Stomach (tissue), 4 donors: ENCODE results near the gene LDAH.

Experiments
- POLR2A ChIP-seq, 4 donors: fragments of 450-650 bp; IDR thresholded peaks; one replicate each; pipeline ENCODE4 v1.6.1; 2016; ENCODE audit warnings: antibody characterized with exemption in 4 of 4, control low read depth in 2 of 4, mild to moderate bottlenecking in 1 of 4, moderate library complexity in 1 of 4
- POLR2AphosphoS5 ChIP-seq, 3 donors: sonication (generic); formaldehyde crosslinking; IDR thresholded peaks; one replicate each; pipeline ENCODE4 v1.6.1; 2016; ENCODE audit warnings: antibody characterized with exemption in 3 of 3

GRCh38 chr2:20663196-20664070, 159.5 kb downstream of the LDAH start:
- TF ChIP-seq POLR2AphosphoS5 (IDR thresholded peaks at IDR 0.05) (no peak), POLR2A (IDR thresholded peaks at IDR 0.05) (no peak)
